Activated CD8-positive, alpha-beta T cell treated with anti-CD3 and anti-CD28 coated beads for 36 hours (primary cell): ENCODE results near the gene DNAJC28. TPM values are rescaled to one million over a fixed set of nuclear protein-coding genes. Genes with fewer than 3 reads are reported as not detected.
"Not testable (repeated sequence)": the region's sequence is repeated elsewhere in the genome, so short reads cannot be mapped to it uniquely, and the experiment has no call there.

Experiments
- ATAC-seq: fragments of 200-7000 bp; cut with Tn5 transposase; one replicate; pipeline ENCODE4 v1.10.0; 2021; ENCODE audit warnings: mild to moderate bottlenecking, moderate library complexity
- CTCF ChIA-PET: fragments of 350-600 bp; sonication (Branson Sonifier 250); formaldehyde crosslinking; loops from one replicate; lab custom pipeline; 2021; ENCODE audit warnings: antibody characterized with exemption; lab: Charles Lee
- POLR2A ChIA-PET: fragments of 350-600 bp; sonication (Branson Sonifier 250); formaldehyde crosslinking; loops from one replicate; lab custom pipeline; 2021; ENCODE audit warnings: antibody characterized with exemption; lab: Charles Lee
- DNase-seq: peaks from one replicate; pipeline ENCODE4 v3.0.0-alpha.2; 2020
- H3K27ac Mint-ChIP-seq: one replicate; pipeline ENCODE4 v1.8.0; 2021; ENCODE audit warnings: mild to moderate bottlenecking, mixed read lengths
- H3K27me3 Mint-ChIP-seq: one replicate; pipeline ENCODE4 v1.8.0; 2021; ENCODE audit warnings: mixed read lengths
- H3K36me3 Mint-ChIP-seq: one replicate; pipeline ENCODE4 v1.8.0; 2021; ENCODE audit warnings: low read depth, mixed read lengths
- H3K4me1 Mint-ChIP-seq: one replicate; pipeline ENCODE4 v1.8.0; 2021; ENCODE audit warnings: low read depth, mixed read lengths
- H3K4me3 Mint-ChIP-seq: one replicate; pipeline ENCODE4 v1.8.0; 2021; ENCODE audit warnings: mild to moderate bottlenecking, moderate library complexity, mixed read lengths
- H3K9me3 Mint-ChIP-seq: one replicate; pipeline ENCODE4 v1.8.0; 2021; ENCODE audit warnings: mixed read lengths
- intact Hi-C: fragments of 100-400 bp; cut with micrococcal nuclease; formaldehyde crosslinking; loops from one replicate; pipeline ENCODE4 v1.10.0; 2022
- total RNA-seq, 2 experiments: library from RNA; stranded (reverse); gene quantifications; one replicate each; pipeline ENCODE4 v1.2.3, GENCODE V29; 2021
- TF ChIP-seq, protein P1 (sequence below): fragments of 200-600 bp; IDR thresholded peaks from one replicate; pipeline ENCODE4 v1.8.0; 2022; ENCODE audit warnings: antibody characterized with exemption, mild to moderate bottlenecking

Gene DNAJC28
- total RNA-seq, 2 experiments from 2014 or later = 0.22 to 0.56 TPM

DNA sequence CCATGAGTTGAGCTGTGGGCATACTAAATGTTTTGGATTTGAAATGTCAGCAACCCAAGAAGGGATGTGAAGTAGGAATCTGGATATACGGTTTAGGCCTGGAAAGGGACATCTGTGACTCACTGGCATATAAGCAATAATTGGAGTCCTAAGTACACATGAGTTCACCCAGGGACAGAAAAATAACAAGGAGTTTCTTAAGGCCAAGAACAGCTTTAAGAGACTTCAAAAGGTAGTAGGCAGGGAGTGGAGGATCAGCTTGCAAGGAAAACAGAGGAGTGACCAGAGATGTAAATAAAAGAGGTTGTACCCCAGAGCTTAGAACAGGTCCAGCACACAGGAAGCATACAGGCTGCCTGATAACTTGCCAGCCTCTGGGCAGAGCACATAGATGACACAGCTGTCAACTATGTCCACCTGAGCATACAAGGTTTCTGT is 39.9 kb downstream of the DNAJC28 start:
- ChIA-PET CTCF (interaction anchor here (0.9 to 1.4 kb wide), 3 partner anchors 66 to 154 kb away, joined by 3 to 5 read pairs (median 5); no protein-coding TSS in a partner anchor), POLR2A (interaction anchor here (0.6 kb wide), 1 partner anchor 68 kb away, joined by 3 read pairs; no protein-coding TSS in a partner anchor)
- no peaks in the 10 kb centered on the region for H3K9me3 Mint-ChIP-seq
- intact Hi-C loops = no loop called here
- no peaks in the 10 kb centered on the region for H3K27me3 Mint-ChIP-seq
- H3K36me3 Mint-ChIP-seq = peaks cover 3% of the 10 kb centered on the region
- TF ChIP-seq, protein P1, sequence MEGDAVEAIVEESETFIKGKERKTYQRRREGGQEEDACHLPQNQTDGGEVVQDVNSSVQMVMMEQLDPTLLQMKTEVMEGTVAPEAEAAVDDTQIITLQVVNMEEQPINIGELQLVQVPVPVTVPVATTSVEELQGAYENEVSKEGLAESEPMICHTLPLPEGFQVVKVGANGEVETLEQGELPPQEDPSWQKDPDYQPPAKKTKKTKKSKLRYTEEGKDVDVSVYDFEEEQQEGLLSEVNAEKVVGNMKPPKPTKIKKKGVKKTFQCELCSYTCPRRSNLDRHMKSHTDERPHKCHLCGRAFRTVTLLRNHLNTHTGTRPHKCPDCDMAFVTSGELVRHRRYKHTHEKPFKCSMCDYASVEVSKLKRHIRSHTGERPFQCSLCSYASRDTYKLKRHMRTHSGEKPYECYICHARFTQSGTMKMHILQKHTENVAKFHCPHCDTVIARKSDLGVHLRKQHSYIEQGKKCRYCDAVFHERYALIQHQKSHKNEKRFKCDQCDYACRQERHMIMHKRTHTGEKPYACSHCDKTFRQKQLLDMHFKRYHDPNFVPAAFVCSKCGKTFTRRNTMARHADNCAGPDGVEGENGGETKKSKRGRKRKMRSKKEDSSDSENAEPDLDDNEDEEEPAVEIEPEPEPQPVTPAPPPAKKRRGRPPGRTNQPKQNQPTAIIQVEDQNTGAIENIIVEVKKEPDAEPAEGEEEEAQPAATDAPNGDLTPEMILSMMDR = no peak
- ATAC-seq (no peak), DNase-seq (no peak)
- H3K4me3 Mint-ChIP-seq = no peak overlapping the region
- H3K4me1 Mint-ChIP-seq = no peaks in the 10 kb centered on the region
- no peak overlapping the region for H3K27ac Mint-ChIP-seq

DNA sequence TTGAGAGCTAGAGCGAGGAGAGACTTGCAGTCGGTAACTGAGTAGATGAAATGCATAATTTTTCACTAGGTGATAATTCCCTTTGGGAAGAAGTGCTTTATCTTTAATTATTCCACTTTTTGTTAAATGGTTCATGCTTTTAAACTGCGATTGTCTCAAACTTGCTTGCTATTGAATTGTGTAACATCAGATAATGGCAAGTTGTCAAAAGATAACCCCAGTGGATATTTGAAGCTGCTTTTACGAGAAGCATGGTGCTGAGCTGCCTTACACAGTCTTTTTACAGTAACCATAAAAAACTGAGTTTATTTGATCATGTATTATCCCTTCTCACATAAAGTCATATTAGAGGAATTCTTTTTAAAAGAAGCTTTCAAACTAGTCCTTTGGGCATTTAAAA is 41.9 kb downstream of the DNAJC28 start:
- H3K4me1 Mint-ChIP-seq = peaks cover 4% of the 10 kb centered on the region
- ChIA-PET CTCF (interaction anchor here (0.7 to 2.2 kb wide), 3 partner anchors 89 to 252 kb away, joined by 3 to 8 read pairs (median 6); no protein-coding TSS in a partner anchor), POLR2A (interaction anchor here (1.2 kb wide), 1 partner anchor 31 kb away, joined by 3 read pairs; no protein-coding TSS in a partner anchor)
- no peak for DNase-seq
- H3K27ac Mint-ChIP-seq = no peak overlapping the region
- TF ChIP-seq, protein P1 = no peak
- H3K9me3 Mint-ChIP-seq = no peaks in the 10 kb centered on the region
- intact Hi-C loops = no loop called here
- no peak for ATAC-seq
- H3K4me3 Mint-ChIP-seq = no peak overlapping the region
- peaks cover 3% of the 10 kb centered on the region for H3K36me3 Mint-ChIP-seq
- H3K27me3 Mint-ChIP-seq = no peaks in the 10 kb centered on the region

GRCh38 chr21:33446620-33447019 is 44.9 kb downstream of the DNAJC28 start:
- DNase-seq, H3K4me1 Mint-ChIP-seq, ATAC-seq, H3K9me3 Mint-ChIP-seq, POLR2A ChIA-PET, H3K36me3 Mint-ChIP-seq, intact Hi-C loops, H3K27ac Mint-ChIP-seq, H3K4me3 Mint-ChIP-seq, H3K27me3 Mint-ChIP-seq: not testable (repeated sequence)
- CTCF ChIA-PET = interaction anchor here (1.9 to 6.0 kb wide), 8 partner anchors 12 to 250 kb away, joined by 9 to 70 read pairs (median 20); no protein-coding TSS in a partner anchor

GRCh38 chr21:33444499-33444898 is 47.0 kb downstream of the DNAJC28 start:
- POLR2A ChIA-PET = interaction anchor here (0.9 to 2.7 kb wide), 4 partner anchors 9 to 119 kb away, joined by 3 to 11 read pairs (median 3); partner anchors contain the start of gene IFNAR1
- Mint-ChIP-seq H3K4me1 (peaks cover 7% of the 10 kb centered on the region), H3K27ac (no peak overlapping the region), H3K36me3 (peaks cover 1% of the 10 kb centered on the region), H3K27me3 (no peaks in the 10 kb centered on the region), H3K4me3 (no peak overlapping the region), H3K9me3 (no peaks in the 10 kb centered on the region)
- TF ChIP-seq, protein P1 = no peak
- intact Hi-C loops = loop anchor here (2.0 kb wide), 1 partner anchor 244 kb away; no protein-coding TSS in a partner anchor
- CTCF ChIA-PET = interaction anchor here (0.7 to 6.0 kb wide), 46 partner anchors 10 to 247 kb away, joined by 3 to 70 read pairs (median 6); partner anchors contain the start of genes DNAJC28, DONSON, IFNAR1 and IFNAR2
- DNase-seq = no peak
- ATAC-seq = no peak

- H3K27ac Mint-ChIP-seq = no peak overlapping the region
- DNase-seq (no peak), ATAC-seq (no peak)
- peaks cover 7% of the 10 kb centered on the region for H3K4me1 Mint-ChIP-seq
- H3K4me3 Mint-ChIP-seq = no peak overlapping the region
- no peaks in the 10 kb centered on the region for H3K27me3 Mint-ChIP-seq
- CTCF ChIA-PET = interaction anchor here (1.2 to 2.3 kb wide), 2 partner anchors 82 to 243 kb away, joined by 5 to 8 read pairs; no protein-coding TSS in a partner anchor
- intact Hi-C loops = no loop called here
- peaks cover 5% of the 10 kb centered on the region for H3K36me3 Mint-ChIP-seq
- H3K9me3 Mint-ChIP-seq = no peaks in the 10 kb centered on the region
- POLR2A ChIA-PET = interaction anchor here (0.6 kb wide), 1 partner anchor 188 kb away, joined by 3 read pairs; no protein-coding TSS in a partner anchor
- TF ChIP-seq, protein P1 = no peak
Observed at GRCh38 chr21:33443194-33443593, 48.3 kb downstream of the DNAJC28 start.
